Loucy (cell line): ENCODE data around the gene SYNE1.

Experiments
- H2AFZ ChIP-seq: fragments of 200-600 bp; sonication (generic); 2 replicates; pipeline ENCODE4 v1.6.0; 2016; ENCODE audit warnings: antibody characterized with exemption, mild to moderate bottlenecking, low read length, moderate library complexity
- H3F3A ChIP-seq: fragments of 200-600 bp; 2 replicates; pipeline ENCODE4 v1.6.0; 2016; ENCODE audit warnings: antibody characterized with exemption, low read depth, mild to moderate bottlenecking
- H3K27me3 ChIP-seq: fragments of 200-600 bp; sonication (generic); 2 replicates; pipeline ENCODE4 v1.6.1; 2014; ENCODE audit warnings: low read length, mild to moderate bottlenecking; ENCODE audit not compliant: insufficient read depth, poor library complexity, severe bottlenecking
- H3K36me3 ChIP-seq: fragments of 200-600 bp; sonication (generic); 2 replicates; pipeline ENCODE4 v1.6.1; 2016; ENCODE audit warnings: low read length; ENCODE audit not compliant: insufficient read depth
- H3K4me1 ChIP-seq: fragments of 200-600 bp; sonication (generic); 2 replicates; pipeline ENCODE4 v1.5.1; 2014; ENCODE audit warnings: low read length, mild to moderate bottlenecking; ENCODE audit not compliant: insufficient read depth, poor library complexity, severe bottlenecking
- H3K4me2 ChIP-seq: fragments of 200-600 bp; sonication (generic); 2 replicates; pipeline ENCODE4 v1.6.0; 2014; ENCODE audit warnings: antibody characterized with exemption, low read length, low read depth, mild to moderate bottlenecking; ENCODE audit not compliant: poor library complexity, severe bottlenecking
- H3K4me3 ChIP-seq: fragments of 200-600 bp; sonication (generic); 2 replicates; pipeline ENCODE4 v1.5.1; 2014; ENCODE audit warnings: low read length, mild to moderate bottlenecking, mixed read lengths; ENCODE audit not compliant: poor library complexity, severe bottlenecking
- H3K79me2 ChIP-seq: fragments of 200-600 bp; sonication (generic); 2 replicates; pipeline ENCODE4 v1.6.1; 2014; ENCODE audit warnings: low read length; ENCODE audit not compliant: insufficient read depth
- H3K9ac ChIP-seq: fragments of 200-600 bp; sonication (generic); 2 replicates; pipeline ENCODE4 v1.6.0; 2014; ENCODE audit warnings: mild to moderate bottlenecking, low read depth, low read length, moderate library complexity; ENCODE audit not compliant: poor library complexity, severe bottlenecking
- H3K9me2 ChIP-seq: fragments of 200-600 bp; sonication (generic); replicated peaks from 2 replicates; pipeline ENCODE4 v1.6.1; 2016; ENCODE audit warnings: low read depth, low read length, mixed read lengths
- H3K9me3 ChIP-seq: fragments of 200-600 bp; sonication (generic); 2 replicates; pipeline ENCODE4 v1.6.1; 2014; ENCODE audit warnings: mild to moderate bottlenecking, antibody characterized with exemption, low read length, low read depth; ENCODE audit not compliant: insufficient read depth
- H4K20me1 ChIP-seq: fragments of 200-600 bp; sonication (generic); 2 replicates; pipeline ENCODE4 v1.6.0; 2014; ENCODE audit warnings: antibody characterized with exemption, low read length, mild to moderate bottlenecking; ENCODE audit not compliant: insufficient read depth, poor library complexity, severe bottlenecking
- CTCF ChIP-seq: fragments of 200-600 bp; sonication (generic); conservative IDR thresholded peaks from 2 replicates; pipeline ENCODE4 v1.5.1; 2014; ENCODE audit warnings: mild to moderate bottlenecking, antibody characterized with exemption, low read length
- EZH2phosphoT487 ChIP-seq: fragments of 200-600 bp; IDR thresholded peaks from 2 replicates; pipeline ENCODE4 v1.6.1; 2018; ENCODE audit warnings: antibody characterized with exemption, mild to moderate bottlenecking, moderate library complexity, borderline replicate concordance

The SYNE1 gene

GRCh38 chr6:152632121-152632782, 4.9 kb downstream of the SYNE1 start:
- Histone ChIP-seq H3K4me2 (no peak overlapping the region), H3K9me3 (no peaks in the 10 kb centered on the region), H3K36me3 (no peaks in the 10 kb centered on the region), H3K9ac (no peak overlapping the region), H4K20me1 (no peaks in the 10 kb centered on the region), H3K27me3 (no peaks in the 10 kb centered on the region), H2AFZ (no peak overlapping the region), H3K4me3 (no peak overlapping the region), H3K9me2 (no peaks in the 10 kb centered on the region), H3K79me2 (no peaks in the 10 kb centered on the region), H3K4me1 (no peaks in the 10 kb centered on the region), H3F3A (no peaks in the 10 kb centered on the region)
- TF ChIP-seq CTCF, result no peak

- H3K9me2 ChIP-seq, result no peaks in the 10 kb centered on the region
These were observed 5.8 kb downstream of the SYNE1 start for GRCh38 chr6:152631376-152631775.

DNA sequence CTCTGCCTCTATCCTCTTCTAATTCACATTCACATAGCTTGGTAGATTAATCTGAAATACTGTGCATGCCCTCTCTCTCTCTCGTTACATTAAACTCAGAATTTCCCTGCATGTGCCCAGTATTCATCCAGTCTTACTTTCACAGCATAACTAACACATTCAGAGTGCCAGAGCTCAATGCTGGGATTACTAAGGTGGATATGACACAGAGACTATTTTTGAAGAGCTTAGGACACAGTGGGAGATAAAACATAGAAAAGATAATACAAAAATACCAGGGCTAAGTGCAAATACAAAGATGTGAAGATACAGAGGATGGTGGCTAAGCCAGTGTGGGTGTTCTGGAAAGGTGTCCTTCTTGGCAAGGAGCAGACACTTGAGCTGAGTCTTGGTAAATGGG, 6.3 kb downstream of the SYNE1 start:
- Histone ChIP-seq H3K4me2 (no peak overlapping the region), H3K4me3 (no peak overlapping the region), H3K4me1 (no peaks in the 10 kb centered on the region), H3K36me3 (no peaks in the 10 kb centered on the region), H4K20me1 (no peaks in the 10 kb centered on the region), H3K79me2 (no peaks in the 10 kb centered on the region), H3F3A (no peaks in the 10 kb centered on the region), H3K9me3 (no peaks in the 10 kb centered on the region), H3K9me2 (no peaks in the 10 kb centered on the region), H2AFZ (no peak overlapping the region), H3K27me3 (no peaks in the 10 kb centered on the region), H3K9ac (no peak overlapping the region)
- no peak for TF ChIP-seq EZH2phosphoT487
- TF ChIP-seq CTCF, result no peak

More at GRCh38 chr6:152631376-152631775, 5.8 kb downstream of the SYNE1 start:
- TF ChIP-seq CTCF (no peak), EZH2phosphoT487 (no peak)
- H3K9ac ChIP-seq, result no peak overlapping the region
- no peaks in the 10 kb centered on the region for H3F3A ChIP-seq
- no peaks in the 10 kb centered on the region for H3K36me3 ChIP-seq
- no peak overlapping the region for H3K4me2 ChIP-seq
- no peaks in the 10 kb centered on the region for H3K4me1 ChIP-seq
- H3K9me3 ChIP-seq, result no peaks in the 10 kb centered on the region
- no peaks in the 10 kb centered on the region for H3K79me2 ChIP-seq
- H3K4me3 ChIP-seq, result no peak overlapping the region
- no peaks in the 10 kb centered on the region for H3K27me3 ChIP-seq
- H4K20me1 ChIP-seq, result no peaks in the 10 kb centered on the region
- no peak overlapping the region for H2AFZ ChIP-seq
